OCI-LY3 (cell line): ENCODE measurements around the gene PXDN.

ENCODE experiments used
- H2AFZ ChIP-seq: fragments of 200-600, 300-600 bp; shearing (Covaris generic); 2 replicates; pipeline ENCODE4 v1.6.0; 2014; ENCODE audit warnings: antibody characterized with exemption, low read depth, low read length
- H3K27ac ChIP-seq: fragments of 200-600, 300-600 bp; sonication (generic); 2 replicates; pipeline ENCODE4 v1.5.1; 2014; ENCODE audit warnings: mild to moderate bottlenecking, low read length, moderate library complexity, mixed read lengths
- H3K27me3 ChIP-seq: fragments of 200-600, 300-600 bp; sonication (generic); 2 replicates; pipeline ENCODE4 v1.6.1; 2014; ENCODE audit warnings: low read depth, low read length, mixed read lengths
- H3K36me3 ChIP-seq: fragments of 200-600, 300-600 bp; sonication (generic); replicated peaks from 2 replicates; pipeline ENCODE3; 2014; ENCODE audit warnings: low read depth, low read length, mixed read lengths
- H3K4me1 ChIP-seq: fragments of 300-600, 200-600 bp; sonication (generic); 2 replicates; pipeline ENCODE4 v1.6.1; 2014; ENCODE audit warnings: low read length, mixed read lengths
- H3K4me2 ChIP-seq: fragments of 200-600, 300-600 bp; sonication (generic); 2 replicates; pipeline ENCODE4 v1.6.1; 2014; ENCODE audit warnings: low read length, mixed read lengths
- H3K4me3 ChIP-seq: fragments of 300-600, 200-600 bp; sonication (generic); 2 replicates; pipeline ENCODE4 v1.5.1; 2014; ENCODE audit warnings: antibody characterized with exemption, mild to moderate bottlenecking, low read length, moderate library complexity
- H3K79me2 ChIP-seq: fragments of 300-600, 200-600 bp; shearing (Covaris generic); 2 replicates; pipeline ENCODE4 v1.6.1; 2014; ENCODE audit warnings: mild to moderate bottlenecking, low read length, mixed read lengths
- H3K9ac ChIP-seq: fragments of 300-600, 200-600 bp; shearing (Covaris generic); 2 replicates; pipeline ENCODE4 v1.6.0; 2014; ENCODE audit warnings: mild to moderate bottlenecking, low read length, moderate library complexity
- H3K9me3 ChIP-seq: fragments of 200-600, 300-600 bp; shearing (Covaris generic); 2 replicates; pipeline ENCODE4 v1.6.1; 2014; ENCODE audit warnings: low read length, mixed read lengths; ENCODE audit not compliant: insufficient read depth
- H4K20me1 ChIP-seq: fragments of 200-600, 300-600 bp; sonication (generic); 2 replicates; pipeline ENCODE4 v1.6.1; 2016; ENCODE audit warnings: low read length, mixed read lengths; ENCODE audit not compliant: insufficient read depth
- CTCF ChIP-seq: fragments of 200-600, 300-600 bp; sonication (generic); IDR thresholded peaks from 2 replicates; pipeline ENCODE4 v1.5.1; 2014; ENCODE audit warnings: antibody characterized with exemption, low read length, low read depth
- EZH2phosphoT487 ChIP-seq: fragments of 200-600 bp; shearing (Covaris generic); IDR thresholded peaks from 2 replicates; pipeline ENCODE4 v1.6.1; 2018; ENCODE audit warnings: antibody characterized with exemption, mixed run types, low read depth

PXDN gene

GRCh38 chr2:1642066-1642861, 102.1 kb downstream of the PXDN start:
- H4K20me1 ChIP-seq: peaks cover 30% of the 10 kb centered on the region
- no peak for TF ChIP-seq EZH2phosphoT487
- no peak for TF ChIP-seq CTCF
- no peak overlapping the region for H3K9ac ChIP-seq
- H3K4me2 ChIP-seq: no peak overlapping the region
- no peaks in the 10 kb centered on the region for H3K27me3 ChIP-seq
- H3K4me1 ChIP-seq: 0 out of 2 replicates have a peak, but pooled peaks cover 6% of the 10 kb centered on the region
- H3K79me2 ChIP-seq: peaks cover 31% of the 10 kb centered on the region
- H3K36me3 ChIP-seq: peaks cover 68% of the 10 kb centered on the region
- no peak overlapping the region for H2AFZ ChIP-seq
- H3K4me3 ChIP-seq: no peak overlapping the region
- H3K9me3 ChIP-seq: no peaks in the 10 kb centered on the region
- H3K27ac ChIP-seq: no peak overlapping the region

GRCh38 chr2:1641523-1641922, 102.8 kb downstream of the PXDN start:
- Histone ChIP-seq H3K27ac (no peak overlapping the region), H3K36me3 (peaks cover 71% of the 10 kb centered on the region), H3K4me1 (0 out of 2 replicates have a peak, but pooled peaks cover 3% of the 10 kb centered on the region), H3K4me2 (no peak overlapping the region), H3K9me3 (no peaks in the 10 kb centered on the region), H3K9ac (no peak overlapping the region), H4K20me1 (peaks cover 26% of the 10 kb centered on the region), H3K79me2 (peaks cover 25% of the 10 kb centered on the region), H3K27me3 (no peaks in the 10 kb centered on the region), H3K4me3 (no peak overlapping the region), H2AFZ (no peak overlapping the region)
- TF ChIP-seq CTCF (no peak), EZH2phosphoT487 (no peak)

- Histone ChIP-seq H3K4me3 (no peak overlapping the region), H3K4me1 (no peaks in the 10 kb centered on the region), H3K9me3 (no peaks in the 10 kb centered on the region), H3K36me3 (peaks cover 71% of the 10 kb centered on the region), H3K9ac (no peak overlapping the region), H3K79me2 (peaks cover 15% of the 10 kb centered on the region), H4K20me1 (peaks cover 16% of the 10 kb centered on the region), H3K27ac (no peak overlapping the region), H3K27me3 (no peaks in the 10 kb centered on the region), H3K4me2 (no peak overlapping the region), H2AFZ (no peak overlapping the region)
- TF ChIP-seq EZH2phosphoT487 (no peak), CTCF (no peak)
Observed at GRCh38 chr2:1640301-1641135, 103.8 kb downstream of the PXDN start.
